ENCODE measurements around the gene FOCAD.

FOCAD gene

DNA sequence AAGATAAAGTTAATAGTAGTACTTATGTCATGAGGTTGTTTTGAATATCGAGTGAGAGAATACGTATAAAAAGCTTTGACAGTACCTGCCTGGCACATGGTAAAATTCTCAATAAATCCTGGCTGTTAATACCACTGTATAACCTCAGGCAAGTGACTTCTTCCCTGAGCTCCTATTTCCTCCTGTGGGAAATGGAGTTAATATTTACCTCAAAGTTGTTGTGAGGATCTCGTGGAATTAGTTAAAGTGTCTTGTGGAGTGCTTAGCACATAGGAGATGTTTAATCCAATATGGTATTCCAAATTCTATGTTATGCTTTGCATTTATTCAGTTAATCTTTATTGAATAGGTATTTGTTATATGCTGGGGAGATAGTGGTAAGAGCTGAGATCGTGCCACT lies 18.5 kb downstream of the FOCAD start:
- H3K79me2 ChIP-seq (ENCODE audit: insufficient read depth, low read length) = peaks cover 19% of the 10 kb centered on the region; the same call in 1 of the 2 replicates

DNA sequence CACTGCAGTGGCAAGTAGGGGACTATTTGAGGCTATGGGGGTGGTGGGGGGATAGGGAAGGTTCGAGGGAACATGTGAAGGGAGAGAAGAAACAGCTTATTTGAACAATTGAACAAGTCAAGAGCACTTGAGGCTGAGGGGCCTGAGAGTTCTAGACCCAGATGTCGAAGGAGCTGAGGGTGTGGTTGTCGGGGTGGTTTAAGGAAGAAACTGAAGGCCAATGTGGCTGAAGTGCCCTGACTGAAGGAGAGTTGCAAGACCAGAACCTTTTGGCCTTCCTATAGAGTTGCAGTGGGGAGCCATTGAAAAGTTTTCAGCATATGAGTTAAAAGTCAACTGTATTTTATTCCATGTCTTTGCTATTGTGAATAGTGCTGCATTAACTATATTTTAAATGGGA lies 19.1 kb downstream of the FOCAD start:
- H3K9ac ChIP-seq (ENCODE audit: low read depth, low read length, poor library complexity, severe bottlenecking) = no peak overlapping the region

More for the DNA sequence above, 18.5 kb downstream of the FOCAD start:
- Histone ChIP-seq H3K9ac (ENCODE audit: low read depth, low read length, poor library complexity, severe bottlenecking) (no peak overlapping the region), H3K4me2 (ENCODE audit: low read depth, low read length, poor library complexity, severe bottlenecking) (no peak overlapping the region), H3K27me3 (ENCODE audit: insufficient read depth, low read length, poor library complexity, severe bottlenecking) (no peaks in the 10 kb centered on the region), H3K9me2 (replicated peaks; ENCODE audit: low read depth, low read length) (no peaks in the 10 kb centered on the region), H3K36me3 (ENCODE audit: insufficient read depth, low read length) (no peaks in the 10 kb centered on the region), H2AFZ (ENCODE audit: low read length) (no peak overlapping the region), H3K4me3 (ENCODE audit: low read length, poor library complexity, severe bottlenecking) (no peak overlapping the region), H3F3A (ENCODE audit: low read depth) (no peaks in the 10 kb centered on the region), H3K9me3 (ENCODE audit: insufficient read depth, low read depth, low read length) (no peaks in the 10 kb centered on the region), H4K20me1 (ENCODE audit: insufficient read depth, low read length, poor library complexity, severe bottlenecking) (no peaks in the 10 kb centered on the region), H3K4me1 (ENCODE audit: insufficient read depth, low read length, poor library complexity, severe bottlenecking) (peaks cover 22% of the 10 kb centered on the region)
- no peak for TF ChIP-seq EZH2phosphoT487 (IDR thresholded peaks at IDR 0.05; ENCODE audit: borderline replicate concordance)
- TF ChIP-seq, protein P1, sequence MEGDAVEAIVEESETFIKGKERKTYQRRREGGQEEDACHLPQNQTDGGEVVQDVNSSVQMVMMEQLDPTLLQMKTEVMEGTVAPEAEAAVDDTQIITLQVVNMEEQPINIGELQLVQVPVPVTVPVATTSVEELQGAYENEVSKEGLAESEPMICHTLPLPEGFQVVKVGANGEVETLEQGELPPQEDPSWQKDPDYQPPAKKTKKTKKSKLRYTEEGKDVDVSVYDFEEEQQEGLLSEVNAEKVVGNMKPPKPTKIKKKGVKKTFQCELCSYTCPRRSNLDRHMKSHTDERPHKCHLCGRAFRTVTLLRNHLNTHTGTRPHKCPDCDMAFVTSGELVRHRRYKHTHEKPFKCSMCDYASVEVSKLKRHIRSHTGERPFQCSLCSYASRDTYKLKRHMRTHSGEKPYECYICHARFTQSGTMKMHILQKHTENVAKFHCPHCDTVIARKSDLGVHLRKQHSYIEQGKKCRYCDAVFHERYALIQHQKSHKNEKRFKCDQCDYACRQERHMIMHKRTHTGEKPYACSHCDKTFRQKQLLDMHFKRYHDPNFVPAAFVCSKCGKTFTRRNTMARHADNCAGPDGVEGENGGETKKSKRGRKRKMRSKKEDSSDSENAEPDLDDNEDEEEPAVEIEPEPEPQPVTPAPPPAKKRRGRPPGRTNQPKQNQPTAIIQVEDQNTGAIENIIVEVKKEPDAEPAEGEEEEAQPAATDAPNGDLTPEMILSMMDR (conservative IDR thresholded peaks at IDR 0.05; ENCODE audit: low read length) = no peak

DNA sequence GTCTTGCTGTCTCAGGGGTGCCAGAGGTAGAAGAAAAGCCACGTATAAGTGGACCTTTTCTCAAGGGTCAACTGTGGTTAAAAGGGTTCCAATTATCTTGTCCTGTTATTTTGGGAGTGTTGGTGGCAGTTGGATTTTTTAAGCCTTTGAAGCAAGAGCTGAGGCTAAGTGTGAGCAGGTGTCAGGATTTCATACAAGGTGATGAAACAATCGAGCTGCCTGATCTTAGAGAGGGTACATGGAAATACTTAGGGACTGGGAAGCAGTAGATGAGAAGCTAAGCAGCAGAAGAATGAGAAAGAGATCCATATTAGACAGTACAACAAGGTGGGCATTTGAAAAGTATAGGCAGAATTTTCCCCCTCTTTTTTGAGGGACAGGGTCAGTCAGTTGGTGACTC lies 23.6 kb downstream of the FOCAD start:
- Histone ChIP-seq H3K79me2 (ENCODE audit: insufficient read depth, low read length) (peaks cover 6% of the 10 kb centered on the region), H3K4me3 (ENCODE audit: low read length, poor library complexity, severe bottlenecking) (no peak overlapping the region), H3K27me3 (ENCODE audit: insufficient read depth, low read length, poor library complexity, severe bottlenecking) (no peaks in the 10 kb centered on the region), H3K9me2 (replicated peaks; ENCODE audit: low read depth, low read length) (no peaks in the 10 kb centered on the region), H4K20me1 (ENCODE audit: insufficient read depth, low read length, poor library complexity, severe bottlenecking) (no peaks in the 10 kb centered on the region), H2AFZ (ENCODE audit: low read length) (no peak overlapping the region), H3K4me1 (ENCODE audit: insufficient read depth, low read length, poor library complexity, severe bottlenecking) (peaks cover 11% of the 10 kb centered on the region), H3K9me3 (ENCODE audit: insufficient read depth, low read depth, low read length) (no peaks in the 10 kb centered on the region), H3K4me2 (ENCODE audit: low read depth, low read length, poor library complexity, severe bottlenecking) (no peak overlapping the region), H3K9ac (ENCODE audit: low read depth, low read length, poor library complexity, severe bottlenecking) (no peak overlapping the region), H3F3A (ENCODE audit: low read depth) (no peaks in the 10 kb centered on the region; the same call in 1 of the 2 replicates), H3K36me3 (ENCODE audit: insufficient read depth, low read length) (no peaks in the 10 kb centered on the region)
- TF ChIP-seq EZH2phosphoT487 (IDR thresholded peaks at IDR 0.05; ENCODE audit: borderline replicate concordance) = no peak
- TF ChIP-seq, protein P1 (conservative IDR thresholded peaks at IDR 0.05; ENCODE audit: low read length) = no peak

More for the DNA sequence above, 19.1 kb downstream of the FOCAD start:
- TF ChIP-seq EZH2phosphoT487 (IDR thresholded peaks at IDR 0.05; ENCODE audit: borderline replicate concordance) = no peak
- TF ChIP-seq, protein P1 (conservative IDR thresholded peaks at IDR 0.05; ENCODE audit: low read length) = no peak
- no peak overlapping the region for H3K4me3 ChIP-seq (ENCODE audit: low read length, poor library complexity, severe bottlenecking)
- no peaks in the 10 kb centered on the region for H3K9me3 ChIP-seq (ENCODE audit: insufficient read depth, low read depth, low read length)
- peaks cover 21% of the 10 kb centered on the region; the same call in 1 of the 2 replicates for H3K79me2 ChIP-seq (ENCODE audit: insufficient read depth, low read length)
- H3K4me1 ChIP-seq (ENCODE audit: insufficient read depth, low read length, poor library complexity, severe bottlenecking) = peaks cover 22% of the 10 kb centered on the region
- no peak overlapping the region for H3K4me2 ChIP-seq (ENCODE audit: low read depth, low read length, poor library complexity, severe bottlenecking)
- H3K36me3 ChIP-seq (ENCODE audit: insufficient read depth, low read length) = no peaks in the 10 kb centered on the region
- no peaks in the 10 kb centered on the region for H3F3A ChIP-seq (ENCODE audit: low read depth)
- H3K9me2 ChIP-seq (replicated peaks; ENCODE audit: low read depth, low read length) = no peaks in the 10 kb centered on the region
- H3K27me3 ChIP-seq (ENCODE audit: insufficient read depth, low read length, poor library complexity, severe bottlenecking) = no peaks in the 10 kb centered on the region
- H4K20me1 ChIP-seq (ENCODE audit: insufficient read depth, low read length, poor library complexity, severe bottlenecking) = no peaks in the 10 kb centered on the region
- H2AFZ ChIP-seq (ENCODE audit: low read length) = no peak overlapping the region
